GM23248 (cell line): ENCODE data around the gene TINCR. TPM values are rescaled to one million over a fixed set of nuclear protein-coding genes. Genes with fewer than 3 reads are reported as not detected.

ENCODE experiments used
- DNase-seq: peaks from one replicate; pipeline ENCODE4 v3.0.0-alpha.2; 2015
- H2AFZ ChIP-seq: fragments of 200-600 bp; sonication (generic); 2 replicates; pipeline ENCODE4 v1.6.1; 2016; ENCODE audit warnings: antibody characterized with exemption
- H3F3A ChIP-seq: fragments of 200-600 bp; sonication (generic); 2 replicates; pipeline ENCODE4 v1.6.1; 2016; ENCODE audit warnings: mild to moderate bottlenecking, antibody characterized with exemption, mixed run types; ENCODE audit not compliant: insufficient read depth
- H3K27ac ChIP-seq: fragments of 200-600 bp; sonication (generic); 2 replicates; pipeline ENCODE4 v1.5.1; 2016; ENCODE audit warnings: mild to moderate bottlenecking
- H3K27me3 ChIP-seq: fragments of 200-600 bp; sonication (generic); replicated peaks from 2 replicates; pipeline ENCODE4 v1.6.1; 2016; ENCODE audit warnings: mild to moderate bottlenecking; ENCODE audit not compliant: insufficient read depth
- H3K36me3 ChIP-seq: fragments of 200-600 bp; sonication (generic); 2 replicates; pipeline ENCODE4 v1.6.1; 2016; ENCODE audit warnings: low read depth, mild to moderate bottlenecking
- H3K4me1 ChIP-seq: fragments of 200-600 bp; sonication (generic); 2 replicates; pipeline ENCODE4 v1.6.1; 2016; ENCODE audit warnings: mild to moderate bottlenecking; ENCODE audit not compliant: insufficient read depth
- H3K4me2 ChIP-seq: fragments of 200-600 bp; sonication (generic); one replicate; pipeline ENCODE4 v1.6.1; 2016; ENCODE audit warnings: mild to moderate bottlenecking; ENCODE audit not compliant: unreplicated experiment
- H3K4me3 ChIP-seq: fragments of 200-600 bp; sonication (generic); 2 replicates; pipeline ENCODE4 v1.5.1; 2016; ENCODE audit warnings: mild to moderate bottlenecking
- H3K79me2 ChIP-seq: fragments of 200-600 bp; sonication (generic); 2 replicates; pipeline ENCODE4 v1.6.1; 2016; ENCODE audit warnings: mild to moderate bottlenecking; ENCODE audit not compliant: insufficient read depth
- H3K9ac ChIP-seq: fragments of 200-600 bp; sonication (generic); 2 replicates; pipeline ENCODE4 v1.6.1; 2016; ENCODE audit warnings: mild to moderate bottlenecking
- H3K9me2 ChIP-seq: fragments of 200-600 bp; sonication (generic); 2 replicates; pipeline ENCODE4 v1.6.1; 2016; ENCODE audit warnings: mixed run types, mild to moderate bottlenecking, moderate library complexity; ENCODE audit not compliant: insufficient read depth
- H3K9me3 ChIP-seq: fragments of 200-600 bp; sonication (generic); one replicate; pipeline ENCODE4 v1.6.1; 2017; ENCODE audit warnings: low read depth
- H4K20me1 ChIP-seq: fragments of 200-600 bp; sonication (generic); 2 replicates; pipeline ENCODE4 v1.6.0; 2016; ENCODE audit not compliant: insufficient read depth
- EZH2 ChIP-seq: fragments of 200-600 bp; sonication (generic); IDR thresholded peaks from 2 replicates; pipeline ENCODE4 v1.6.1; 2018; ENCODE audit warnings: antibody characterized with exemption, mild to moderate bottlenecking; ENCODE audit not compliant: insufficient read depth, poor library complexity, severe bottlenecking
- EZH2phosphoT487 ChIP-seq: fragments of 200-600 bp; sonication (generic); IDR thresholded peaks from 2 replicates; pipeline ENCODE4 v1.6.1; 2018; ENCODE audit warnings: antibody characterized with exemption, moderate library complexity, mild to moderate bottlenecking, low read depth; ENCODE audit not compliant: insufficient read depth
- WGBS, 2 experiments: methylation state at CpG; one replicate each; pipeline ENCODE4 v1.1.6; 2015 to 2017; ENCODE audit warnings: low lambda C conversion rate in 2 of 2, low coverage in 1 of 2; ENCODE audit errors: missing lambda C conversion rate in 2 of 2; 5-methylcytosine and 5-hydroxymethylcytosine counted together
- in situ Hi-C: fragments of 300-500 bp; cut with MboI; formaldehyde crosslinking; loops from 2 replicates; pipeline ENCODE4 v1.15.0; 2020
- polyA plus RNA-seq: library from polyadenylated mRNA; unstranded; fragments of >200 nt; fragmentation: Nextera tagmentation; extraction: Ambion mirVana; gene quantifications from 2 replicates; pipeline ENCODE4 v1.2.1, GENCODE V29; 2016
- total RNA-seq: library from RNA; depleted of rRNA; stranded (reverse); fragments of >200 nt; shearing (Covaris generic); gene quantifications from 2 replicates; pipeline ENCODE4 v1.2.3, GENCODE V29; 2014

Gene TINCR
- total and polyA plus RNA-seq, 2 experiments from 2014 or later: 1.6 TPM; not detected in 1

GRCh38 chr19:5580161-5580571 is 12.4 kb upstream of the TINCR start:
- Histone ChIP-seq H3K27me3 (no peaks in the 10 kb centered on the region), H3K4me3 (no peak overlapping the region), H4K20me1 (no peaks in the 10 kb centered on the region), H3K27ac (no peak overlapping the region), H3K4me2 (no peak overlapping the region), H3K9me2 (no peaks in the 10 kb centered on the region), H3K79me2 (no peaks in the 10 kb centered on the region), H3K9me3 (no peaks in the 10 kb centered on the region), H3K9ac (no peak overlapping the region), H3K36me3 (no peaks in the 10 kb centered on the region), H3K4me1 (no peaks in the 10 kb centered on the region), H3F3A (no peaks in the 10 kb centered on the region), H2AFZ (no peak overlapping the region)
- no peak for DNase-seq
- in situ Hi-C loops: no loop called here
- 62 to 65% methylated on average over 12 of the region's 12 CpGs for WGBS, 2 experiments
- no peak for TF ChIP-seq EZH2phosphoT487
- no peak for TF ChIP-seq EZH2

- no peaks in the 10 kb centered on the region for H3K79me2 ChIP-seq
- in situ Hi-C loops: loop anchor here (10.0 kb wide), 1 partner anchor 535 kb away; no protein-coding TSS in a partner anchor
Observed at GRCh38 chr19:5579697-5580096, 11.9 kb upstream of the TINCR start.

GRCh38 chr19:5579286-5579685 is 11.5 kb upstream of the TINCR start:
- no peaks in the 10 kb centered on the region for H3K9me2 ChIP-seq

More at GRCh38 chr19:5579697-5580096, 11.9 kb upstream of the TINCR start:
- no peaks in the 10 kb centered on the region for H3F3A ChIP-seq
- no peak for DNase-seq
- H2AFZ ChIP-seq: no peak overlapping the region
- H3K4me2 ChIP-seq: no peak overlapping the region
- 74 to 79% methylated on average over 7 of the region's 7 CpGs for WGBS, 2 experiments
- H3K9me2 ChIP-seq: no peaks in the 10 kb centered on the region
- no peaks in the 10 kb centered on the region for H3K9me3 ChIP-seq
- no peaks in the 10 kb centered on the region for H3K4me1 ChIP-seq
- no peak overlapping the region for H3K4me3 ChIP-seq
- no peaks in the 10 kb centered on the region for H4K20me1 ChIP-seq
- TF ChIP-seq EZH2phosphoT487 (no peak), EZH2 (no peak)
- H3K36me3 ChIP-seq: no peaks in the 10 kb centered on the region
- no peak overlapping the region for H3K27ac ChIP-seq
- no peak overlapping the region for H3K9ac ChIP-seq
- H3K27me3 ChIP-seq: no peaks in the 10 kb centered on the region

GRCh38 chr19:5578097-5578846 is 10.5 kb upstream of the TINCR start:
- DNase-seq: peak; percentile 71
- peak overlapping the region; percentile 56 for H2AFZ ChIP-seq
- no peak overlapping the region for H3K27ac ChIP-seq
- no peaks in the 10 kb centered on the region for H3K36me3 ChIP-seq
- peak overlapping the region; percentile 25; the same call in 1 of the 2 replicates for H3K4me3 ChIP-seq
- WGBS, 2 experiments: 11 to 14% methylated on average over 24 to 28 of the region's 28 CpGs
- in situ Hi-C loops: loop anchor here (10.0 kb wide), 1 partner anchor 533 kb away; no protein-coding TSS in a partner anchor
- H3K9me2 ChIP-seq: no peaks in the 10 kb centered on the region
- TF ChIP-seq EZH2phosphoT487: no peak
- TF ChIP-seq EZH2: no peak
- H3K9ac ChIP-seq: no peak overlapping the region
- no peaks in the 10 kb centered on the region for H3F3A ChIP-seq
- H4K20me1 ChIP-seq: no peaks in the 10 kb centered on the region
- H3K4me2 ChIP-seq: peak overlapping the region; percentile 65
- no peaks in the 10 kb centered on the region for H3K27me3 ChIP-seq
- no peaks in the 10 kb centered on the region for H3K9me3 ChIP-seq
- no peaks in the 10 kb centered on the region for H3K79me2 ChIP-seq
- no peaks in the 10 kb centered on the region for H3K4me1 ChIP-seq

More at GRCh38 chr19:5579286-5579685, 11.5 kb upstream of the TINCR start:
- Histone ChIP-seq H3K9ac (no peak overlapping the region), H3K4me2 (no peak overlapping the region), H3K9me3 (no peaks in the 10 kb centered on the region), H3K36me3 (no peaks in the 10 kb centered on the region), H4K20me1 (no peaks in the 10 kb centered on the region), H3K4me3 (no peak overlapping the region), H3K27me3 (no peaks in the 10 kb centered on the region), H3K27ac (no peak overlapping the region), H3F3A (no peaks in the 10 kb centered on the region), H3K79me2 (no peaks in the 10 kb centered on the region), H2AFZ (no peak overlapping the region), H3K4me1 (no peaks in the 10 kb centered on the region)
- DNase-seq: no peak
- no peak for TF ChIP-seq EZH2
- no peak for TF ChIP-seq EZH2phosphoT487
- WGBS, 2 experiments: 84 to 86% methylated on average over 6 of the region's 6 CpGs
- in situ Hi-C loops: loop anchor here (10.0 kb wide), 1 partner anchor 534 kb away; no protein-coding TSS in a partner anchor
